GM12875 (cell line): ENCODE measurements around the gene BNC2.

Experiments used
- H3K4me3 ChIP-seq: one replicate; pipeline ENCODE4 v1.5.1; 2011; ENCODE audit warnings: low read depth, low read length, control low read depth
- TF ChIP-seq, protein P1 (sequence below): IDR thresholded peaks from 2 replicates; pipeline ENCODE4 v1.5.1; 2011; ENCODE audit warnings: low read depth, mild to moderate bottlenecking, control low read depth, inconsistent platforms, low read length, moderate library complexity, borderline replicate concordance; ENCODE audit not compliant: insufficient read depth

BNC2 gene

DNA sequence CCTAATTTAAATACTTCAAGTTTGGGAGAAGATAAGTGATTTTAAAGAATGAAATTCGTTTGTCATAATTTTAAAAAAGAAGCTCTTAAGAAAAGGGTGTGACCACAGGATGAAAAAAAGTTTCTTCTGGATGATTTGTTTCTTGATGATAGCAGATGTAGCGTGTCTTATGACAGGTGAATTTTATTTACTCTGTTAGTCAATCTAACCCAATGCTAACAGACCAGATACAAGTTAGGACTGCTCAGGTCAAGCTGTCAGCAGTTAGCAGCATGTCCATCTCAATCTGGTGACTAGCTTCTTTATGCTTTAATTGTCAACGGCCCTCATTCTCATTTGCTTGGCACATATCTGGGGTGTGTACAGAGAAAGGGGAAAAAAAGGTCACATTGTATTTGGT, 456.0 kb downstream of the BNC2 start:
- TF ChIP-seq, protein P1, sequence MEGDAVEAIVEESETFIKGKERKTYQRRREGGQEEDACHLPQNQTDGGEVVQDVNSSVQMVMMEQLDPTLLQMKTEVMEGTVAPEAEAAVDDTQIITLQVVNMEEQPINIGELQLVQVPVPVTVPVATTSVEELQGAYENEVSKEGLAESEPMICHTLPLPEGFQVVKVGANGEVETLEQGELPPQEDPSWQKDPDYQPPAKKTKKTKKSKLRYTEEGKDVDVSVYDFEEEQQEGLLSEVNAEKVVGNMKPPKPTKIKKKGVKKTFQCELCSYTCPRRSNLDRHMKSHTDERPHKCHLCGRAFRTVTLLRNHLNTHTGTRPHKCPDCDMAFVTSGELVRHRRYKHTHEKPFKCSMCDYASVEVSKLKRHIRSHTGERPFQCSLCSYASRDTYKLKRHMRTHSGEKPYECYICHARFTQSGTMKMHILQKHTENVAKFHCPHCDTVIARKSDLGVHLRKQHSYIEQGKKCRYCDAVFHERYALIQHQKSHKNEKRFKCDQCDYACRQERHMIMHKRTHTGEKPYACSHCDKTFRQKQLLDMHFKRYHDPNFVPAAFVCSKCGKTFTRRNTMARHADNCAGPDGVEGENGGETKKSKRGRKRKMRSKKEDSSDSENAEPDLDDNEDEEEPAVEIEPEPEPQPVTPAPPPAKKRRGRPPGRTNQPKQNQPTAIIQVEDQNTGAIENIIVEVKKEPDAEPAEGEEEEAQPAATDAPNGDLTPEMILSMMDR, result no peak
- no peak overlapping the region for H3K4me3 ChIP-seq

DNA sequence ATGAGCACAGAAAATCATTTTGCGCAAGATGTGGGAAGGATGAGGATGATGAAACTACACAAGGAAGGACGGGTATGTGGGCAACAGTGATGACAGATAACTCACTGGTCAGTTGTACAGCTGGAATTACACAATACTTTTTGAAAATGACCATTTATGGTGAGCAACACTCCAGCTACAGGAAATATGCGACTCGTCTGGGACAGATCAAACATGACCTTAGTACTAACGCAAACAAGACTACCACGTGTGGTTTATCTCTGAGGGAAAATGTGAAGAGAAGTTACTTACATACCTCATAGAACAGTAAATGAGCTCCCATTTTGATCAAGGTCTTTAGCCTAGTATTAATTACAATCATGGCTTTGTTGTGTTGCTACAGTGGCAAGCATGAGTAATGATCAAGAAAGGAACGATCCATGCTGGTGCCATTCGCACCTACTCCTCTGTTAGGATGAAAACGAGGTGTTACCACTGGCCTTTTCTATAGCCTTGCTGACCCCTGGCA, 456.9 kb downstream of the BNC2 start:
- H3K4me3 ChIP-seq, result no peak overlapping the region
- TF ChIP-seq, protein P1, result no peak

DNA sequence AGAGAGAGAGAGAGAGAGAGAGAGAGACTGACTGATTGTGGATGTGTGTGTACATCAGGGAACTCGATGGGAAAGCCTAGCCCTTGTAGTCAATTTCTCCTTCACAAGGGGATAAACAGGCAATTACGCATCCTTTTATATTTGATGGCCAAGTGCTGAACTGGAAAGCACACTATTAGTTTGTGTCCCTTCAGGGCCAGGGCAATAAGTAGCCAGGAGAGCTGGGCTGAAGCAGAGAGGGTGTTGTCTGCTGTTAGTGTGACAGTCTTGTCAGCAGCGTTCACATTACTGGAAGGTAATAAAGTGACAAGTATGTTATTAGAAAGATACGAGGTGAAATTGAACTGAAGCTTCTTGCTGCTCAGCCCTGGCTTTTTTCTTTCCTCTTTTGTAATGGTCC, 457.7 kb downstream of the BNC2 start:
- H3K4me3 ChIP-seq, result no peak overlapping the region
- TF ChIP-seq, protein P1, result no peak

DNA sequence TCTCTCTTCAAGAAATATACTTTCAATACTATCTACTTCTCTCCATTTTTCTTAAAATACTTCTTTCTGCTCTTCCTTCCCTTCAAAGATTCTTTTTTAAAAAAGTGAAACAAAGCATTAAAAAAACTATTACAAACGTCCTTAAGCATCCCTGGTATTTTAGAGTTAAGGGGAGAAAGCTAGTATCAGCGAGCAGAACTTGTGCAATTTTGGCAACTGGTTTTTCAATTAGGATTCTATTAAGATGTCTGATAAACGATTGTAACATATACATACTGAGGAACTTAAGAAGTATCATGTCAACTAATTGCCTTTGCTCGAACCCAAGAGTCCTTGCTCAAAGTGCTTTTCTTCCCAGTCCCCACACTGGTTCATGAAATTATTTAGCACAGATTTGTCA, 459.2 kb downstream of the BNC2 start:
- no peak overlapping the region for H3K4me3 ChIP-seq
- TF ChIP-seq, protein P1, result no peak

DNA sequence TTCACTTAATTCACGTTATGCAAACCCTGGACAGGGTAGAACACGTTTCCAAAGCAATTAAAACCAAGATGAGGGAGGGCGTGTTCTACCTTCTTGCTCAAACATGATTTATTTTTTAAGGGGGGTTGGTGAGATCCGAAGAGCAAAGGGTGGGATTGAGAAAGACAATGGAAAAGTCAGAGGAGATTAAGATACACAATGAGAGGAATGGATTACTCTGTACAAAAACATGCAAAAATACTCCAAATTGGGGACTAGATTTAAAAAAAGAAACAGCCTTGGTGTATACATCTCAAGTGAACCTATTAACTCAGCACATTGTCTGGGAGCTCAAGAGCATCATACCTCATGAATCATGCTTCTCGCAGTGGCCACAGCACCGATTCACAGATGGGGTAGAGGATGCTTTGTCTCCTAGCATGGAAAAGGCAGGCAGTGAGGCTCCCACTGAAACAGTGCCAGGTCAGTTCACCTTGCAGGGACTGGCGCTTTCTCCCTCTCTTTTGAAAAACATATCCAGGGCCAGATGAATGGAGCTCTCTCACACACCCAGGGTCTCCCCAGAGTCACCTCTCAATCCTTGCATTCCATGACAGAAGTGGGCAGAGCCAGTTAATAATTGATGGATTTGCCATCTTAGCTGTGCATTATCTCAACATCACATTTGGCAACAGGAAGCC, 459.7 kb downstream of the BNC2 start:
- TF ChIP-seq, protein P1, result no peak
- no peak overlapping the region for H3K4me3 ChIP-seq

DNA sequence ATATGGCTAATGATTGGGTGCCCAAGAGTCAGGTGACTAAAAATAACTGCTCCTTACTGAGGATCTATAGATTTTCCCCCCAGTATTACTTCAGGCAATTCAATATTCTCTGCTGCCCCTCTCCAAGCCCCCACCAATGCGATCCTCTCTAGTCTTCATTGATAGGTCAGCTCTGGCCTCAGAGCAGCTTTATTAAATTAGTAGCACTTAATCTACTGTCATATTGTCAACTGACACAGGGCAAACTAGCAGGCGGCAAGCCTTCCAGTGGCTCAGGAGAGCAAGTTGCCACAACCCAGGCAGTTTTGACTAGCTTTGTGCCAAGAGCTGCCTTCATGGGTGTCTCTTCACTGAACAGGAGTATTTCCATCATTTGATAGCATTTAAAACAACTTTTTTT, 462.9 kb downstream of the BNC2 start:
- no peak overlapping the region for H3K4me3 ChIP-seq
- TF ChIP-seq, protein P1, result no peak

DNA sequence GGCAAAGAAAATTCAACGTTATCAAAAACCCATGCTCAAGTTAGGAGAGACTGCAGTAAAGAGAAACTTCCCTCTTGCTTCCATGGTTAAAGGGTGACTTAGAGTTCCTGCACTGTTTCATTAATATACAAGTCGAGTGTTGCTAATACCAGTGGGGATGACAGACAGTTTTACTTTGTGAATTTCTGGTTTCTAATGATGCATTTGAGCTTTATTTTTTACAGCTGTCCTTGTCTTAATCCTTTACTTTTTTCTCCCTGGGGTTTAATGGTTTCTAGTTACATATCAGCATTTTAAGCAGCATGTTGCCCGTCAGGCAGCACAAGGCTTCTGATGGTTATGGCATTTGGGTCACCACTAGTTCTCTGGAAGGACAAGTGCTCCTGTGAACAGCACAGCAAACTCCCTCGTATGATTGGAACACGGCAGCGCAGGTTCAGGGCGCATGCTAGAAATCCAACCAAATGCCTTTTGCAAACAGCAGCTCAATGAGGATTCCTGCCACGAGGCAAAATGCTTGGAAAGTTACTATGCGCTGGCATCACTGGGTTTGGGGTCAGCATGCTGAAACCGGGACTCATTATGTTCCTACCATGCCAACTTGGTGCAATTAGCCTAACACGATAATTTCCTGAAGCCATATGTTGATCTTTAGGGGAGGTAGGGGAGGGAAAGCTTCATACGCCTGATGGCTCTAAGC, 463.8 kb downstream of the BNC2 start:
- no peak overlapping the region for H3K4me3 ChIP-seq
- TF ChIP-seq, protein P1, result no peak
